Keratinocyte (primary cell): ENCODE measurements around the gene EWSR1.

Experiments
- CTCF ChIP-seq, 3 experiments: IDR thresholded peaks in 1 of 3; conservative IDR thresholded peaks in 1 of 3; optimal IDR thresholded peaks in 1 of 3; 2 replicates in 2 of 3; 3 replicates in 1 of 3; pipeline versions ENCODE3 to v1.5.1; 2011; ENCODE audit warnings: low read length in 3 of 3, mild to moderate bottlenecking in 3 of 3, moderate library complexity in 2 of 3, control low read depth in 1 of 3, inconsistent platforms in 1 of 3; ENCODE audit not compliant: insufficient read depth in 2 of 3; ENCODE audit errors: extremely low read depth in 1 of 3
- EZH2 ChIP-seq: IDR thresholded peaks from one replicate; pipeline ENCODE4 v1.6.1; 2012; ENCODE audit warnings: inconsistent platforms, mild to moderate bottlenecking, low read length, moderate library complexity

GRCh38 chr22:29268511-29269229, 602 bp downstream of the EWSR1 start:
- TF ChIP-seq EZH2 (no peak), CTCF (optimal IDR thresholded peaks at IDR 0.05 in 1 of 3, IDR thresholded peaks at IDR 0.05 in 1 of 3, conservative IDR thresholded peaks at IDR 0.05 in 1 of 3; ENCODE audit: extremely low read depth in 1 of 3, insufficient read depth in 2 of 3, low read length in 3 of 3) (no peak)
